WTC11 (cell line): ENCODE data around the gene SMIM24. TPM values are rescaled to one million over a fixed set of nuclear protein-coding genes. Genes with fewer than 3 reads are reported as not detected.
A peak's percentile ranks its signal among the peaks of the same experiment; 100 is the strongest.

Experiments
- ATAC-seq: fragments of 200-7000 bp; cut with Tn5 transposase; 2 replicates; pipeline ENCODE4 v1.10.0; 2021; ENCODE audit warnings: mild to moderate bottlenecking, moderate library complexity
- CTCF ChIA-PET: fragments of 300-600 bp; sonication (Branson Sonifier 250); formaldehyde crosslinking; loops from one replicate; lab custom pipeline; 2021; ENCODE audit warnings: antibody characterized with exemption; lab: Charles Lee
- POLR2A ChIA-PET: fragments of 350-600 bp; sonication (Branson Sonifier 250); formaldehyde crosslinking; loops from one replicate; lab custom pipeline; 2021; ENCODE audit warnings: antibody characterized with exemption; lab: Charles Lee
- DNase-seq: peaks from one replicate; pipeline ENCODE4 v3.0.0; 2021; ENCODE audit warnings: low spot score
- H3K27ac Mint-ChIP-seq: 2 replicates; pipeline ENCODE4 v1.8.0; 2021; ENCODE audit warnings: mixed read lengths
- H3K27me3 Mint-ChIP-seq: 2 replicates; pipeline ENCODE4 v1.8.0; 2021; ENCODE audit warnings: low read depth, mild to moderate bottlenecking, moderate library complexity, mixed read lengths
- H3K36me3 Mint-ChIP-seq: 2 replicates; pipeline ENCODE4 v1.8.0; 2021; ENCODE audit warnings: mixed read lengths
- H3K4me1 Mint-ChIP-seq: 2 replicates; pipeline ENCODE4 v1.8.0; 2022; ENCODE audit warnings: mixed read lengths
- H3K4me3 Mint-ChIP-seq: 2 replicates; pipeline ENCODE4 v1.8.0; 2021; ENCODE audit warnings: mild to moderate bottlenecking, moderate library complexity, mixed read lengths
- H3K9me3 Mint-ChIP-seq: 2 replicates; pipeline ENCODE4 v1.8.0; 2021; ENCODE audit warnings: mixed read lengths
- E2F5 ChIP-seq: sonication (generic); formaldehyde crosslinking; IDR thresholded peaks from 2 replicates; pipeline ENCODE4 v1.8.1; 2022; ENCODE audit warnings: mild to moderate bottlenecking, moderate library complexity, missing genetic modification reagents
- ERG ChIP-seq: fragments of 250-450 bp; sonication (Bioruptor Pico); IDR thresholded peaks from 2 replicates; pipeline ENCODE4 v1.8.0; 2021; ENCODE audit warnings: mild to moderate bottlenecking
- FOXJ3 ChIP-seq: sonication (generic); formaldehyde crosslinking; IDR thresholded peaks from 2 replicates; pipeline ENCODE4 v1.9.0; 2021; ENCODE audit warnings: missing genetic modification reagents, mild to moderate bottlenecking, borderline replicate concordance
- GRHL2 ChIP-seq: fragments of 250-450 bp; sonication (Bioruptor Pico); IDR thresholded peaks from 2 replicates; pipeline ENCODE4 v1.8.0; 2022; ENCODE audit warnings: mild to moderate bottlenecking, moderate library complexity; ENCODE audit not compliant: insufficient replicate concordance, severe bottlenecking
- HMGA2 ChIP-seq: fragments of 250-450 bp; sonication (Bioruptor Pico); IDR thresholded peaks from 2 replicates; pipeline ENCODE4 v1.4.0; 2021; ENCODE audit warnings: mild to moderate bottlenecking, moderate library complexity
- NR3C1 ChIP-seq: sonication (generic); formaldehyde crosslinking; conservative IDR thresholded peaks from 2 replicates; pipeline ENCODE4 v1.8.1; 2023; ENCODE audit warnings: low read depth, mild to moderate bottlenecking, missing genetic modification reagents
- PRDM15 ChIP-seq: sonication (generic); formaldehyde crosslinking; IDR thresholded peaks from 2 replicates; pipeline ENCODE4 v1.8.0; 2022; ENCODE audit warnings: missing genetic modification reagents
- PRRX2 ChIP-seq: fragments of 250-450 bp; sonication (Bioruptor Pico); IDR thresholded peaks from 2 replicates; pipeline ENCODE4 v1.8.0; 2021; ENCODE audit warnings: mild to moderate bottlenecking
- SMAD3 ChIP-seq: sonication (generic); formaldehyde crosslinking; IDR thresholded peaks from 2 replicates; pipeline ENCODE4 v1.8.0; 2022; ENCODE audit warnings: missing genetic modification reagents, mild to moderate bottlenecking, borderline replicate concordance
- TEAD1 ChIP-seq: sonication (generic); formaldehyde crosslinking; IDR thresholded peaks from 2 replicates; pipeline ENCODE4 v1.8.0; 2022; ENCODE audit warnings: mild to moderate bottlenecking, missing genetic modification reagents
- USF1 ChIP-seq: sonication (generic); formaldehyde crosslinking; IDR thresholded peaks from 2 replicates; pipeline ENCODE4 v1.8.0; 2022; ENCODE audit warnings: mild to moderate bottlenecking, missing genetic modification reagents
- USF2 ChIP-seq: sonication (generic); formaldehyde crosslinking; IDR thresholded peaks from 2 replicates; pipeline ENCODE4 v1.8.1; 2023; ENCODE audit warnings: mild to moderate bottlenecking, missing genetic modification reagents, moderate library complexity
- ZNF138 ChIP-seq: sonication (generic); formaldehyde crosslinking; conservative IDR thresholded peaks from 2 replicates; pipeline ENCODE4 v1.8.1; 2022; ENCODE audit warnings: mild to moderate bottlenecking, moderate library complexity, missing genetic modification reagents
- ZNF416 ChIP-seq: fragments of 250-450 bp; sonication (Bioruptor Pico); IDR thresholded peaks from 2 replicates; pipeline ENCODE4 v1.9.0; 2021; ENCODE audit warnings: mild to moderate bottlenecking, inconsistent platforms
- ZNF532 ChIP-seq: fragments of 250-450 bp; sonication (Bioruptor Pico); IDR thresholded peaks from 2 replicates; pipeline ENCODE4 v1.9.0; 2021; ENCODE audit warnings: mild to moderate bottlenecking, borderline replicate concordance
- total RNA-seq: library from RNA; stranded (reverse); gene quantifications from 3 replicates; pipeline ENCODE4 v1.2.3, GENCODE V29; 2021

Gene SMIM24
- total RNA-seq, 1 experiment from 2014 or later, result 2.8 TPM

GRCh38 chr19:3513229-3514140 lies 33.2 kb upstream of the SMIM24 start (continued):
- TF ChIP-seq PRDM15, result no peak
- no peak for TF ChIP-seq ZNF138
- TF ChIP-seq ERG (CRISPR knock-in tag), result no peak
- TF ChIP-seq ZNF416 (CRISPR knock-in tag), result no peak
- TF ChIP-seq ZNF532 (CRISPR knock-in tag), result no peak
- no peak for TF ChIP-seq USF2 (CRISPR knock-in tag)

- H3K36me3 Mint-ChIP-seq, result peaks cover 12% of the 10 kb centered on the region; the same call in 1 of the 2 replicates
- H3K27me3 Mint-ChIP-seq, result no peaks in the 10 kb centered on the region; the same call in 1 of the 2 replicates
- POLR2A ChIA-PET, result interaction anchor here (0.6 to 1.0 kb wide), 2 partner anchors 39 to 64 kb away, joined by 3 to 9 read pairs; no protein-coding TSS in a partner anchor
- H3K4me1 Mint-ChIP-seq, result peaks cover 27% of the 10 kb centered on the region
- CTCF ChIA-PET, result interaction anchor here (0.6 to 1.8 kb wide), 5 partner anchors 12 to 65 kb away, joined by 3 to 6 read pairs (median 3); partner anchors contain the start of gene DOHH
- ATAC-seq (no peak), DNase-seq (no peak)
- H3K4me3 Mint-ChIP-seq, result no peak overlapping the region
- 0 out of 2 replicates have a peak overlapping the region, but pooled peaks have one; percentile 32 for H3K27ac Mint-ChIP-seq
- H3K9me3 Mint-ChIP-seq, result no peaks in the 10 kb centered on the region
- TF ChIP-seq PRRX2 (CRISPR knock-in tag), result no peak
- no peak for TF ChIP-seq GRHL2 (CRISPR knock-in tag)
- TF ChIP-seq PRDM15, result no peak
- no peak for TF ChIP-seq USF2 (CRISPR knock-in tag)
- no peak for TF ChIP-seq HMGA2
- no peak for TF ChIP-seq USF1 (CRISPR knock-in tag)
- TF ChIP-seq E2F5, result no peak
- no peak for TF ChIP-seq SMAD3 (CRISPR knock-in tag)
- TF ChIP-seq TEAD1, result no peak
- no peak for TF ChIP-seq FOXJ3 (CRISPR knock-in tag)
- TF ChIP-seq NR3C1 (CRISPR knock-in tag), result no peak
Measured at GRCh38 chr19:3512562-3513228, 32.4 kb upstream of the SMIM24 start.
